Adrenal gland (tissue), 5 donors: ENCODE results near the gene RPA3.

Experiments used
- POLR2A ChIP-seq, 2 donors: fragments of 450-650 bp; IDR thresholded peaks; one replicate each; pipeline ENCODE4 v1.6.1; 2017; ENCODE audit warnings: antibody characterized with exemption in 2 of 2, mild to moderate bottlenecking in 2 of 2, moderate library complexity in 1 of 2
- TF ChIP-seq, protein P1 (sequence below), 6 experiments: fragments of 450-650 bp in 4 of 6; fragments of 200-600 bp in 2 of 6; sonication (generic) in 1 of 6; IDR thresholded peaks; 1 replicate in 5 of 6; 2 replicates in 1 of 6; pipeline versions ENCODE4 v1.5.1 to v1.8.0; 2016 to 2021; ENCODE audit warnings: antibody characterized with exemption in 6 of 6, mild to moderate bottlenecking in 2 of 6, moderate library complexity in 1 of 6
- donor health status: DM: no; HTN: no; CAD: no.

DNA sequence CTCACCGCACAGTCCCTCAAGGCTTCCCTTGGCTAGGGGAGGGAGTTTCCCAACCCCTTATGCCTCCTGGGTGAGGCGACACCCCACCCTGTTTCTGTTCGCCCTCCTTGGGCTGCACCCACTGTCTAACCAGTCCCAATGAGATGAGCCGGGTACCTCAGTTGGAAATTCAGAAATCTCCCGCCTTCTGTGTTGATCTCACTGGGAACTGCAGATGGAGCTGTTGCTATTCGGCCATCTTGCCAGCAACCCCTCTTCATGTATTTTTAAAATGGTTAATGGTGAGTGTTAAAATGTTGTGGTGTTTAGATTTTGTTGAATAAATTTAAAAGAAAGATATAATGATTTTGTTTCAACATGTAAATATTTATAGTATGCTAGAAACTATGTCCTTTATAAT lies 55.9 kb downstream of the RPA3 start:
- TF ChIP-seq, protein P1, sequence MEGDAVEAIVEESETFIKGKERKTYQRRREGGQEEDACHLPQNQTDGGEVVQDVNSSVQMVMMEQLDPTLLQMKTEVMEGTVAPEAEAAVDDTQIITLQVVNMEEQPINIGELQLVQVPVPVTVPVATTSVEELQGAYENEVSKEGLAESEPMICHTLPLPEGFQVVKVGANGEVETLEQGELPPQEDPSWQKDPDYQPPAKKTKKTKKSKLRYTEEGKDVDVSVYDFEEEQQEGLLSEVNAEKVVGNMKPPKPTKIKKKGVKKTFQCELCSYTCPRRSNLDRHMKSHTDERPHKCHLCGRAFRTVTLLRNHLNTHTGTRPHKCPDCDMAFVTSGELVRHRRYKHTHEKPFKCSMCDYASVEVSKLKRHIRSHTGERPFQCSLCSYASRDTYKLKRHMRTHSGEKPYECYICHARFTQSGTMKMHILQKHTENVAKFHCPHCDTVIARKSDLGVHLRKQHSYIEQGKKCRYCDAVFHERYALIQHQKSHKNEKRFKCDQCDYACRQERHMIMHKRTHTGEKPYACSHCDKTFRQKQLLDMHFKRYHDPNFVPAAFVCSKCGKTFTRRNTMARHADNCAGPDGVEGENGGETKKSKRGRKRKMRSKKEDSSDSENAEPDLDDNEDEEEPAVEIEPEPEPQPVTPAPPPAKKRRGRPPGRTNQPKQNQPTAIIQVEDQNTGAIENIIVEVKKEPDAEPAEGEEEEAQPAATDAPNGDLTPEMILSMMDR (IDR thresholded peaks at IDR 0.05): peak in 1 of 6 experiments; percentile 8
- TF ChIP-seq POLR2A (IDR thresholded peaks at IDR 0.05): no peak
